ENCODE data around the gene LHFPL2. TPM values are rescaled to one million over a fixed set of nuclear protein-coding genes. Genes with fewer than 3 reads are reported as not detected.

LHFPL2 gene
- total RNA-seq, 2 experiments from 2014 or later = 0.19 to 0.25 TPM

DNA sequence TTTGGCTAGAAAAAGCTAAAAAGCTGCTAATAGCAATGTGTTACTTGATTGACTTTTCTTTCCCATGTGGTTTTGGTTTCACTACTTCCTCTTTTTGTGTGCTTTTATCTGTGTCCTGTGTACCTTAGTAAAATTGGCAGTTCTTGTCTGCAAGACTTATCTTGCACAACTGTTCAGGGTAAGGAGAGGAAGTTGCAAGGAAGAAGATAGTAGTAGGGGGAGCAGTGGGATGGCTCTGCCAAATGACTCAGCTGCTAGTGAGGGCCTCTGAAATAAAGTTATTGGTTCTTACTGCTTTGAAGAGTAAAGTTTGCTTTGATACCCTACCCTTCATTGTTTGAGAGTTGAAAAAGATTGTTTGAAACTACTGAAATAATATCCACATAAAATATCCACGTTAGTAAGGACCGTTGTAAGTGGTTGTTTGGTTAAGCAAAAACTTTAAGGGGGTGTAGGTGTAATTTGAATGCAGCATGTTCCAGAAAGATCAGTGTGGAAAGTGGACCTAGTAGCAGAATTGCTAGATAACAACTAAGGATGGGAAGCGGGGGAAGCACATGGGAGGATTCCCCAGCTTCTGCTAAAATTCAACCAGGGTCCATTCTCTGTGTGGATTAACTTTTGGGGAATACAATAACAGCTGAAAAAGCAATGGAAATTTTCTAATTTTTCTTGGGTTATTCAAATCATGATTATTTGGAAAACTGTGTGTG, 164.6 kb downstream of the LHFPL2 start:
- no peaks in the 10 kb centered on the region for H3K27me3 ChIP-seq (ENCODE audit: control insufficient read depth in 1 of 2, insufficient read depth in 2 of 2, low read length in 2 of 2)
- ATAC-seq (ENCODE audit: poor library complexity) (no peak), DNase-seq (peak in 3 of 14 experiments; percentile 11 to 46 (median 34))

GRCh38 chr5:78482948-78483347, 165.6 kb downstream of the LHFPL2 start:
- CTCF ChIA-PET = no interaction called here
- Histone ChIP-seq H3K27me3 (ENCODE audit: control insufficient read depth in 1 of 2, insufficient read depth in 2 of 2, low read length in 2 of 2) (no peaks in the 10 kb centered on the region), H3K27ac (ENCODE audit: low read depth in 1 of 2, low read length in 2 of 2) (no peak overlapping the region)

More for the DNA sequence above, 164.6 kb downstream of the LHFPL2 start:
- H3K4me1 Mint-ChIP-seq (ENCODE audit: low read depth) = peaks cover 15% of the 10 kb centered on the region
- CTCF ChIA-PET = no interaction called here
- no peaks in the 10 kb centered on the region for H3K9me3 Mint-ChIP-seq
- H3K36me3 Mint-ChIP-seq (ENCODE audit: low read depth) = peaks cover 20% of the 10 kb centered on the region
- H3K27me3 Mint-ChIP-seq = no peaks in the 10 kb centered on the region
- TF ChIP-seq CTCF (IDR thresholded peaks at IDR 0.05) = no peak
- no peaks in the 10 kb centered on the region for H3K36me3 ChIP-seq (ENCODE audit: insufficient read depth, low read length)
- POLR2A ChIA-PET = no interaction called here
- no peak overlapping the region for H3K27ac ChIP-seq (ENCODE audit: low read depth in 1 of 2, low read length in 2 of 2)
- H3K4me3 ChIP-seq (ENCODE audit: low read length) = no peak overlapping the region
- intact Hi-C loops (cut with DNase I, micrococcal nuclease) = loop anchor here in 1 of 2 experiments (10.0 kb wide), 1 partner anchor 159 kb away; no protein-coding TSS in a partner anchor
- H3K4me3 Mint-ChIP-seq = no peak overlapping the region
- no peaks in the 10 kb centered on the region for H3K9me3 ChIP-seq (ENCODE audit: control insufficient read depth in 1 of 2, insufficient read depth in 1 of 2, low read length in 2 of 2)
- H3K27ac Mint-ChIP-seq = no peak overlapping the region
- H3K4me1 ChIP-seq (ENCODE audit: insufficient read depth, low read length) = peaks cover 3% of the 10 kb centered on the region

DNA sequence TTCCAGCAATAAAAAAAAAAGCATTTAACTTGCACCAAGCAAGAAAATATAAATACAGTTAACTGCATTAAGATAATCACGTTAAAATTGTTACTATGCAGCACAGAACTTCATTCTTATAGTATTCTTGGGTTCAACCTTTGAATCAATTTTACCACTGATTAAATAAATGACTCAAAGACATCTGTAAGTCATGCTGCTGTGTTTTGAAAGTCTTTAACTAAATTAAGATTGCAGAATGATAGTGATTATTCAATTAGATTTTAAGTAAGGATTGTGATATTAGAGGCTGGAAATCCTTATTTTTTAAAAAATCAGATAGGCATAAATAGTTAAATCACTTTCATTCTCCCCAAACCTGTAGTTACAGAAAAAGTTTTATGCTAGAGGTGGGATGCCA, 171.8 kb downstream of the LHFPL2 start:
- H3K27me3 ChIP-seq (ENCODE audit: control insufficient read depth in 1 of 2, insufficient read depth in 2 of 2, low read length in 2 of 2) = no peaks in the 10 kb centered on the region
- Mint-ChIP-seq H3K36me3 (ENCODE audit: low read depth) (peaks cover 43% of the 10 kb centered on the region), H3K27me3 (no peaks in the 10 kb centered on the region), H3K27ac (no peak overlapping the region), H3K9me3 (no peaks in the 10 kb centered on the region), H3K4me1 (ENCODE audit: low read depth) (no peaks in the 10 kb centered on the region), H3K4me3 (no peak overlapping the region)
- TF ChIP-seq CTCF (IDR thresholded peaks at IDR 0.05) = no peak
- H3K9me3 ChIP-seq (ENCODE audit: control insufficient read depth in 1 of 2, insufficient read depth in 1 of 2, low read length in 2 of 2) = no peaks in the 10 kb centered on the region
- H3K4me1 ChIP-seq (ENCODE audit: insufficient read depth, low read length) = no peaks in the 10 kb centered on the region
- ChIA-PET CTCF (no interaction called here), POLR2A (no interaction called here)
- no peak overlapping the region for H3K27ac ChIP-seq (ENCODE audit: low read depth in 1 of 2, low read length in 2 of 2)
- peaks cover 8% of the 10 kb centered on the region for H3K36me3 ChIP-seq (ENCODE audit: insufficient read depth, low read length)
- ATAC-seq (ENCODE audit: poor library complexity) (no peak), DNase-seq (no peak)
- no peak overlapping the region for H3K4me3 ChIP-seq (ENCODE audit: low read length)
- intact Hi-C loops (cut with DNase I, micrococcal nuclease) = no loop called here

More at GRCh38 chr5:78482948-78483347, 165.6 kb downstream of the LHFPL2 start:
- intact Hi-C loops (cut with DNase I, micrococcal nuclease) = loop anchor here in 1 of 2 experiments (10.0 kb wide), 1 partner anchor 158 kb away; no protein-coding TSS in a partner anchor
- H3K36me3 Mint-ChIP-seq (ENCODE audit: low read depth) = peaks cover 13% of the 10 kb centered on the region
- Histone ChIP-seq H3K4me1 (ENCODE audit: insufficient read depth, low read length) (peaks cover 3% of the 10 kb centered on the region), H3K36me3 (ENCODE audit: insufficient read depth, low read length) (no peaks in the 10 kb centered on the region), H3K9me3 (ENCODE audit: control insufficient read depth in 1 of 2, insufficient read depth in 1 of 2, low read length in 2 of 2) (no peaks in the 10 kb centered on the region), H3K4me3 (ENCODE audit: low read length) (no peak overlapping the region)
- POLR2A ChIA-PET = no interaction called here
- ATAC-seq (ENCODE audit: poor library complexity) = no peak
- H3K4me1 Mint-ChIP-seq (ENCODE audit: low read depth) = peaks cover 15% of the 10 kb centered on the region
- H3K27me3 Mint-ChIP-seq = no peaks in the 10 kb centered on the region
- no peak for DNase-seq
- no peak for TF ChIP-seq CTCF (IDR thresholded peaks at IDR 0.05)
- H3K27ac Mint-ChIP-seq = no peak overlapping the region
- no peak overlapping the region for H3K4me3 Mint-ChIP-seq
- no peaks in the 10 kb centered on the region for H3K9me3 Mint-ChIP-seq
